Right lobe of liver (tissue), 4 donors: ENCODE data around the gene DNAJC11.

Source experiments
- CTCF ChIP-seq, 4 donors: fragments of 200-600 bp in 3 of 4; fragments of 450-650 bp in 1 of 4; IDR thresholded peaks; one replicate each; pipeline versions ENCODE4 v1.5.1 to v1.8.0; 2016 to 2022; ENCODE audit warnings: antibody characterized with exemption in 4 of 4, mild to moderate bottlenecking in 2 of 4
- POLR2A ChIP-seq: fragments of 450-650 bp; IDR thresholded peaks from one replicate; pipeline ENCODE4 v1.6.1; 2017; ENCODE audit warnings: antibody characterized with exemption, mild to moderate bottlenecking
- donor health status: DM: no; HTN: no; CAD: no.
- donor health status: DM: no; HTN: no; CAD: no.
- donor health status: DM: no; HTN: yes; CAD: no.

GRCh38 chr1:6674771-6675170 is 26.8 kb downstream of the DNAJC11 start:
- no peak for TF ChIP-seq CTCF (IDR thresholded peaks at IDR 0.05)
- TF ChIP-seq POLR2A = no peak
